22Rv1 (cell line): ENCODE measurements around the gene ADAMTS20.

Experiments used
- ZFX ChIP-seq: fragments of 450-650 bp; IDR thresholded peaks from 2 replicates; pipeline ENCODE4 v1.6.1; 2017; ENCODE audit warnings: antibody characterized with exemption, borderline replicate concordance
- TF ChIP-seq, protein P1 (sequence below): fragments of 450-650 bp; IDR thresholded peaks from 2 replicates; pipeline ENCODE4 v1.5.1; 2017; ENCODE audit warnings: mild to moderate bottlenecking

DNA sequence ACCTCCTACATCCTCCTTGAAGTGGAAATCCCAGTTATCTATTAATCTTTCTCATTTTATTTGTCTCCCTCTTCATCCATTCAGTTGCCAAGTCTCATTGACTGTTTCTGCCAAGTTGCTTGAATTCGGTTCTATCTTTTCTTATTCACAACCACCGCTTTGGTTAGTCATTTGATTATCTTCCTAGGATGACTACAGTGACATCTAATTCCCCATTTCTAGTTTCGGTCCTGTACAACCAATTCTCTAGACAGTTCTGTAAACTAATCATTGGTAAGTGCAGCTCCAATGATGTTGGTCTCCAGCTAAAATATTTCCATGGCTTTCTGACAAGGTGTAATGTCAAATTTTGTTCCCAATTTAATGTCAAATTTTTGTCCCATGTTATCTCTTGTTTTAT lies 220.1 kb downstream of the ADAMTS20 start:
- TF ChIP-seq, protein P1, sequence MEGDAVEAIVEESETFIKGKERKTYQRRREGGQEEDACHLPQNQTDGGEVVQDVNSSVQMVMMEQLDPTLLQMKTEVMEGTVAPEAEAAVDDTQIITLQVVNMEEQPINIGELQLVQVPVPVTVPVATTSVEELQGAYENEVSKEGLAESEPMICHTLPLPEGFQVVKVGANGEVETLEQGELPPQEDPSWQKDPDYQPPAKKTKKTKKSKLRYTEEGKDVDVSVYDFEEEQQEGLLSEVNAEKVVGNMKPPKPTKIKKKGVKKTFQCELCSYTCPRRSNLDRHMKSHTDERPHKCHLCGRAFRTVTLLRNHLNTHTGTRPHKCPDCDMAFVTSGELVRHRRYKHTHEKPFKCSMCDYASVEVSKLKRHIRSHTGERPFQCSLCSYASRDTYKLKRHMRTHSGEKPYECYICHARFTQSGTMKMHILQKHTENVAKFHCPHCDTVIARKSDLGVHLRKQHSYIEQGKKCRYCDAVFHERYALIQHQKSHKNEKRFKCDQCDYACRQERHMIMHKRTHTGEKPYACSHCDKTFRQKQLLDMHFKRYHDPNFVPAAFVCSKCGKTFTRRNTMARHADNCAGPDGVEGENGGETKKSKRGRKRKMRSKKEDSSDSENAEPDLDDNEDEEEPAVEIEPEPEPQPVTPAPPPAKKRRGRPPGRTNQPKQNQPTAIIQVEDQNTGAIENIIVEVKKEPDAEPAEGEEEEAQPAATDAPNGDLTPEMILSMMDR, result no peak
- TF ChIP-seq ZFX, result no peak
